IMR-90 (cell line): Measurements from ENCODE around the gene LRG1.

Experiments
- BHLHE40 ChIP-seq: fragments of 150-350 bp; IDR thresholded peaks from 2 replicates; pipeline ENCODE4 v1.6.1; 2016; ENCODE audit warnings: mild to moderate bottlenecking, low read depth, low read length
- CEBPB ChIP-seq: IDR thresholded peaks from 2 replicates; pipeline ENCODE4 v1.6.1; 2012; ENCODE audit warnings: low read depth, low read length, improper control_type of control experiment
- CHD1 ChIP-seq: IDR thresholded peaks from 2 replicates; pipeline ENCODE4 v1.6.1; 2012; ENCODE audit warnings: low read depth, low read length, improper control_type of control experiment
- MAZ ChIP-seq: IDR thresholded peaks from 2 replicates; pipeline ENCODE4 v1.6.1; 2012; ENCODE audit warnings: low read depth, mild to moderate bottlenecking, low read length, improper control_type of control experiment, moderate library complexity, borderline replicate concordance
- POLR2A ChIP-seq: IDR thresholded peaks from 2 replicates; pipeline ENCODE4 v1.6.1; 2012; ENCODE audit warnings: mild to moderate bottlenecking, low read depth, low read length
- RAD21 ChIP-seq: IDR thresholded peaks from 2 replicates; pipeline ENCODE4 v1.6.1; 2012; ENCODE audit warnings: low read length, improper control_type of control experiment
- RCOR1 ChIP-seq: IDR thresholded peaks from 2 replicates; pipeline ENCODE4 v1.6.1; 2012; ENCODE audit warnings: mild to moderate bottlenecking, low read length, improper control_type of control experiment; ENCODE audit not compliant: insufficient replicate concordance
- TF ChIP-seq, protein P1 (sequence below): conservative IDR thresholded peaks from 2 replicates; pipeline ENCODE4 v1.5.1; 2012; ENCODE audit warnings: mild to moderate bottlenecking, low read depth, low read length, improper control_type of control experiment
- TF ChIP-seq, protein P2 (sequence below): fragments of 150-350 bp; IDR thresholded peaks from 2 replicates; pipeline ENCODE4 v1.6.1; 2017; ENCODE audit warnings: mild to moderate bottlenecking, antibody characterized with exemption, low read length, low read depth
- TF ChIP-seq, protein P3 (sequence below): fragments of 150-350 bp; IDR thresholded peaks from 2 replicates; pipeline ENCODE4 v1.6.1; 2016; ENCODE audit warnings: low read depth, mild to moderate bottlenecking, low read length, moderate library complexity, borderline replicate concordance

DNA sequence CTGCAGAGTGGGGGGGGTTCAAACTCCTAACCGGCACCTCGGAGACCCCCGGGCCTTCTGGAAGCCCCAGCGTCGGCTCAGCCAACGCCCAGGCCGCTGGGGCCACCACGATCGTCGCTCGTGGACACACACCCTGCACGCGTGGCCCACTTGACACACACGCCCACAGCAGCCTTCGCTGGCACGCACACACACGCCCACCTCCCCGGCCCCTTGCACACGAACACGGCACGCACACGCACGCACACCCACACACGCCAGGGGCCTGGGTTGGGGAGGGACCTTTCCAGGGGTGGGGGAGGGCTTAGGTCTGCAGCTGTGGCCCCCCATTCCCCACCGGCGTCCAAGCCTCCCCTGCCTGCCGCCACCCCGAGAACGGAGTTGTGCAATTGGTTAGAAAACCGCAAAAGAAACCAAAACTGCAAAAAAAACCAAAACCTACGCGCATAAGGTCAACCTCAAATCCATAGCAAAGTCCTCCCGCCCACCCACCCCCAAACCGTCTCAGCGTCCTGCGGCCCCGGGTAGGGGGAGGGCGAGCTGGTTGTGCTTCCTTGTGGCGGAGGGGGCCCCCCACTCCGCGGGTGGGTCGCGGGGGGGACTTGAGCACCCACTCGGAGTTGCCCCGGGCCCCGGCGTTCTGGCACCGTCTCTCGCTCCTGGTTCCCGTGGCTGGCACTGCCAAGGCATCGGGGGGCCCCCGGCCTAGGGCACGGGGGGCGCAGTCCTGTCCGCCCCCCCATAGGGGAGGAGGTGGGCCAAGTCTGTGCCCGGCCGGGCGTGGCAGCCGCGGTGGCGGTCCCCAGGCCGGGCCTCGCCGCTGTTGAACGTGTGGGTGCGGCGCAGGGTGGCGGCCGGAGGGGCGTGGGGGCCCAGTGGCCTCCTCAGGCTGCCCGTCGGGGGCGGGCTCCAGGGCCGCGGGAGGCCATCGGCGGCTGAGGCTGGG is 3.3 kb upstream of the LRG1 start:
- TF ChIP-seq, protein P1, sequence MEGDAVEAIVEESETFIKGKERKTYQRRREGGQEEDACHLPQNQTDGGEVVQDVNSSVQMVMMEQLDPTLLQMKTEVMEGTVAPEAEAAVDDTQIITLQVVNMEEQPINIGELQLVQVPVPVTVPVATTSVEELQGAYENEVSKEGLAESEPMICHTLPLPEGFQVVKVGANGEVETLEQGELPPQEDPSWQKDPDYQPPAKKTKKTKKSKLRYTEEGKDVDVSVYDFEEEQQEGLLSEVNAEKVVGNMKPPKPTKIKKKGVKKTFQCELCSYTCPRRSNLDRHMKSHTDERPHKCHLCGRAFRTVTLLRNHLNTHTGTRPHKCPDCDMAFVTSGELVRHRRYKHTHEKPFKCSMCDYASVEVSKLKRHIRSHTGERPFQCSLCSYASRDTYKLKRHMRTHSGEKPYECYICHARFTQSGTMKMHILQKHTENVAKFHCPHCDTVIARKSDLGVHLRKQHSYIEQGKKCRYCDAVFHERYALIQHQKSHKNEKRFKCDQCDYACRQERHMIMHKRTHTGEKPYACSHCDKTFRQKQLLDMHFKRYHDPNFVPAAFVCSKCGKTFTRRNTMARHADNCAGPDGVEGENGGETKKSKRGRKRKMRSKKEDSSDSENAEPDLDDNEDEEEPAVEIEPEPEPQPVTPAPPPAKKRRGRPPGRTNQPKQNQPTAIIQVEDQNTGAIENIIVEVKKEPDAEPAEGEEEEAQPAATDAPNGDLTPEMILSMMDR = no peak
- TF ChIP-seq RCOR1 (no peak), CHD1 (no peak), POLR2A (no peak), RAD21 (no peak), CEBPB (no peak), MAZ (no peak), BHLHE40 (no peak)
- TF ChIP-seq, protein P2, sequence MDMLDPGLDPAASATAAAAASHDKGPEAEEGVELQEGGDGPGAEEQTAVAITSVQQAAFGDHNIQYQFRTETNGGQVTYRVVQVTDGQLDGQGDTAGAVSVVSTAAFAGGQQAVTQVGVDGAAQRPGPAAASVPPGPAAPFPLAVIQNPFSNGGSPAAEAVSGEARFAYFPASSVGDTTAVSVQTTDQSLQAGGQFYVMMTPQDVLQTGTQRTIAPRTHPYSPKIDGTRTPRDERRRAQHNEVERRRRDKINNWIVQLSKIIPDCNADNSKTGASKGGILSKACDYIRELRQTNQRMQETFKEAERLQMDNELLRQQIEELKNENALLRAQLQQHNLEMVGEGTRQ = no peak
- TF ChIP-seq, protein P3, sequence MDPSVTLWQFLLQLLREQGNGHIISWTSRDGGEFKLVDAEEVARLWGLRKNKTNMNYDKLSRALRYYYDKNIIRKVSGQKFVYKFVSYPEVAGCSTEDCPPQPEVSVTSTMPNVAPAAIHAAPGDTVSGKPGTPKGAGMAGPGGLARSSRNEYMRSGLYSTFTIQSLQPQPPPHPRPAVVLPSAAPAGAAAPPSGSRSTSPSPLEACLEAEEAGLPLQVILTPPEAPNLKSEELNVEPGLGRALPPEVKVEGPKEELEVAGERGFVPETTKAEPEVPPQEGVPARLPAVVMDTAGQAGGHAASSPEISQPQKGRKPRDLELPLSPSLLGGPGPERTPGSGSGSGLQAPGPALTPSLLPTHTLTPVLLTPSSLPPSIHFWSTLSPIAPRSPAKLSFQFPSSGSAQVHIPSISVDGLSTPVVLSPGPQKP = no peak
